HCEC 1CT (cell line): ENCODE measurements around the gene AS3MT.
"Not testable (repeated sequence)": the region's sequence is repeated elsewhere in the genome, so short reads cannot be mapped to it uniquely, and the experiment has no call there.

Experiments used
- DNase-seq: peaks from one replicate; pipeline ENCODE4 v3.0.0-alpha.2; 2017

AS3MT gene

GRCh38 chr10:102869258-102870198 is at the start of gene AS3MT:
AS3MT (plus strand) TSS chr10:102869470; CDS start chr10:102869593, 123 bp downstream.
- DNase-seq = no peak

DNA sequence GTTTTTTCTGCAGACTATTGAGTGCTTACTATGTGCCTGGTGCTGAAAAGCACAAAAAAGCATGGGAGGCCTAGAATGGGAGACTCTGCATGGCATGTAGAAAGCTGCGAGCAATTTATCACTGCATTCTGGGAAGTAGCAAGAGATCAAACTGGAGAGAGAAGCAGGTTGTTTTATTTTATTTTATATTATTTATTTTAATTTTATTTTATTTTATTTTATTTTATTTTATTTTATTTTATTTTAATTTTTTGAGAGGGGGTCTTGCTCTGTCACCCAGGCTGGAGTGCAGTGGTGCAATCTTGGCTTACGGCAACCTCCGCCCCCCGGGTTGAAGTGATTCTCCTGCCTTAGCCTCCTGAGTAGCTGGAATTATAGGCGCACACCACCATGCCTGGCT is 49.3 kb upstream of the AS3MT start:
- DNase-seq = not testable (repeated sequence)

DNA sequence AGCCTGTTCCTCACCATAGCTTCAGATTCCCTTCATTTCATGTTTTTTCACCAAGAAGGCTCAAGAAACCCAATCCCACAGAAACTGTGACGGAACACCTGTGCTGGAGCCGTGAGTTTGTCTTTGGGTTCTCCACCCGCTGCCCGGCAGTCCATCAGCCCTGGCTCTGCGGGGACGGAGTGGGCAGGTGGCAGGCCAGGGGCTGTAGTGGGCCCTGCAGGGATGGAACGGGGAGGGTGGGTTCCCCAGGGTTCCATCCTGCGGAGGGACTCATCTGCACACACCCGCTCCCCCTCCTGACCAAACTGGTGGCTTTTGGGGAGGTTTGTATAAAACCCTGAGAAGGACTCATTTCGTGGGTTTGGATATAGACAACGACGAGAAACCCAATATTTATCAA is 47.0 kb upstream of the AS3MT start:
- DNase-seq = no peak

GRCh38 chr10:102824664-102825063 is 44.6 kb upstream of the AS3MT start:
- no peak for DNase-seq

GRCh38 chr10:102826148-102826796 is 43.0 kb upstream of the AS3MT start:
- DNase-seq = no peak

DNA sequence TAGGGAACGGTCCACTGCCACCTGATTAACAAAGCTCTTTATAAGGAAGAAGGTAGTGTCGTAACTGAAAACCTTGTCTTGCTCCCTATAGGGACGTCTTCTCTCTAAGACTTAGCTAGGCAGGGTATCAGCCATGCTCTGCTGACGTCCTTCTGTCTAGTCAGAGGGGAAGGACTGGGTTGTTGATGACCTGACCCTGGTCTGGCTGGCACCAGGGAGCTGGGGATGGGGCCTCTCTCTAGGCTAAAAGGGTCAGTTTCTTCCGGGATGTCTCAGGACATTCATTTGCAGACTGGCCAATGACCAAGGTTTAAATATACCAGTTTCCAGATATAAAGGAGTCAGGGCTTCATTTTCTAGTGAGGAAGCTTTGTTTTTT is 41.7 kb upstream of the AS3MT start:
- no peak for DNase-seq

GRCh38 chr10:102831322-102832071 is 37.8 kb upstream of the AS3MT start:
- no peak for DNase-seq

DNA sequence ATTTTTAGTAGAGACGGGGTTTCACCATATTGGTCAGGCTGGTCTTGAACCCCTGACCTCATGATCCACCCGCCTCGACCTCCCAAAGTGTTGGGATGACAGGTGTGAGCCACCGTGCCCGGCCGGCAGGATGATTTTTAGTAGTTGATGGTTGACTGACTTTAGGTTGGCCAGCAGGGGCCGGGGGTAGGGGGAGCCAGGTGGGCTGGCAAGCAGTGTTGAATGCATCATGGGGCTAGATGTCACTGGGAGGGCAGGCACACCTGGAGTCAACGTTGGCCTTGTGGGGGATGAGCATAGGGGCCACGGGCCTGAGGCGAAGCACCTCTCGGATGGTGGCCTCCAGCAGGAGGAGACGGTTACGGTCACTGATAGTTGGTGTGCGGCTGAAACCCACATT is 37.0 kb upstream of the AS3MT start:
- no peak for DNase-seq

DNA sequence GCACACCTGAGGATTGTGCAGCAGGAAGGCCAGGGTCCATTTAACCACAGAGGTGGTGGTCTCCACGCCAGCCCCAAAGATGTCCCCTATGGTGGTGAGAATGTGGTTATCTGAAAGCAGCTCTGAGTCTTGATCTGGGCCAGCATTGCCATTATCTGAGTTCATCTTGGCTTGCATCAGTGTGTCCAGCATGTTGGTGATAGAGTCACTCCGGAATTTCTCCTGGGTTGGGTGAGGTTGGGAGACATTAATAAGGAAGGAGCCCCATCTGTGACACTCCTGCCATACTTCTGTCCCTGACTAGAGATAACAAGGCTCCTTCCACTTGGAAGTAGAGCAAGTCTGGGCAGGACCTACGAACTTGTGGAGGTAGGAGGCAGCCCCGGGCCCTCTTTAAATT is 36.3 kb upstream of the AS3MT start:
- no peak for DNase-seq

DNA sequence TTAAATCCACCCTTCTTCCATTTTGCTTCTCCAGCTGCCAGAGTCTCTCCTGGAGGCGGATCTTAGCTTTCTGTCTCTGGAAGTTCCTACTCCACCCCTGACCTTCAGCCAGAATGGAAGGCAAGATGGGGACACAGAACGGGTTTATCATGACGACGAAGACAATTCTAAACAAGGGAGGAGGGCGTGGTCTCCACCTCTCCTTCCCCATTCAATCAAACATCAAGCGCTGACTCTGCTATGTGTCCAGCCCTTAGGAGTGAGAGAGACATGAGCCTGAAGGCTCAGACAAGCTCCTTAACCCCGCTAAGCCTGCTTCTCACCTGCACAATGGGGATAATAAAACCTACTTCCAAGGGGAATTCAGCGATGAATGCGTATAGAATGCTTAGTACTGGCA is 35.1 kb upstream of the AS3MT start:
- no peak for DNase-seq

DNA sequence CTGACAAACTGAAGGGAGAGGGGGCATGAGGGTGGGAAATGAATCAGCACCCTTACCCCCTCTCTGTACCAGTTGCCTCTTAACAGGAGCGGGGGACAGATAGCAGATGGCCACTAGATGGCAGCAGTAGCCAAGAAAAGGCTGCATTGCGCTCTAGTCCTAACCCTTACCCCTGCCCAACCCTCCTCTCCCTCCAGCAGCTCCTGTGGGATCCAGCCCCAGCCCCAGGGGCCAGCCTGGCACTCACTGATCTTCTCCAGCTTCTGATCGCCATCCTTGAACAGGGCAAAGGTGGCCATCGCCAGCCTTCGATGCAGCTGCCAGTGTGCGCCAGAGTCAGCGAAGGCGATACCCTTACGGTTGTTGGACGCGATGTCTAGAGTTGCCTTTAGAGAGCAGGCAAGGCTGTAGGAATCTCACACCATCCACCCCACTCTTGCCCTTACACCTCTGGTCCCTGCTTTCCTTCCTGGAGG is 34.2 kb upstream of the AS3MT start:
- peak; percentile 62 for DNase-seq

GRCh38 chr10:102837230-102837721 is 32.0 kb upstream of the AS3MT start, which contains the start of gene CYP17A1:
CYP17A1 (minus strand) TSS chr10:102837413; CDS start chr10:102837361, 52 bp downstream.
- no peak for DNase-seq

DNA sequence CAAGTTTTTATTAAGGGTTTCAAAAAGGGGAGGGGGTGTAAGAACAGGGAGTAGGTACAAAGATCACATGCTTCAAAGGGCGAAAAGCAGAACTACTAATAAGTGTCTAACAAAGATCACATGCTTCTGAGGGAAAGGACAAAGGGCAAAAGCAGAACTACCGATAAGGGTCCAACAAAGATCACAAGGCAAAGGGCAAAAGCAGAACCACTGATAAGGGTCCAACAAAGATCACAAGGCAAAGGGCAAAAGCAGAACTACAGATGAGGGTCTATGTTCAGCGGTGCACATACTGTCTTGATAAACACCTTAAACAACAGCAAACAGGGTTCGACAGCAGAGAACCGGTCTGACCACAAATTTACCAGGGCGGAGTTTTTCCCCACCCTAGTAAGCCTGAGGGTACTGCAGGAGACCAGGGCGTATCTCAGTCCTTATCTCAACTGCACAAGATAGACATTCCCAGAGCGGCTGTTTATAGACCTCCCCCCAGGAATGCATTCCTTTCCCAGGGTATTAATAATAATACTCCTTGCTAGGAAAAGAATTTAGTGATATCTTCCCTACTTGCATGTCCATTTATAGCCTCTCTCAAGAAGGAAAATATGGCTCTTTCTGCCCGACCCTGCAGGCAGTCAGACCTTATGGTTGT is 30.9 kb upstream of the AS3MT start:
- not testable (repeated sequence) for DNase-seq

- no peak for DNase-seq
Observed at GRCh38 chr10:102841827-102842345, 27.4 kb upstream of the AS3MT start.

DNA sequence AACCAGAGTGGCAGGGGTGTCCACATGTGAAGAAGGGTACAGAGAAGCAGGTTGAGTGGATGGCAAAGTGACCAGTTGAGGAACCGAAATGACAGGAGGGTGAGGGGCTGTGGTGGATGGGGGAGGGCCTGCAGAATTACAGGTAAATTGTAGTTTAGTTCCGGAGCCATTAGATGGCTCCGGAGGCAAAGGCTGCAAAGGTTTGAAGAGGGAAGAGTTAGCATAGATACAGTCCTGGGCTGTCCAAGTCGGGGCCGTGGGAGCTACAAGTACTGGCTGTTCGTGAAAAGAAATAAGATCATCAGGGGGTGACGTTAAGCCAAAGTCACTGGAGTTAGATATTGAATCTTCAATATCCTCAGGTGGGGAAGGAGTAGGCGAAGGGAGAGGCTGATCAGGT is 26.1 kb upstream of the AS3MT start:
- not testable (repeated sequence) for DNase-seq

DNA sequence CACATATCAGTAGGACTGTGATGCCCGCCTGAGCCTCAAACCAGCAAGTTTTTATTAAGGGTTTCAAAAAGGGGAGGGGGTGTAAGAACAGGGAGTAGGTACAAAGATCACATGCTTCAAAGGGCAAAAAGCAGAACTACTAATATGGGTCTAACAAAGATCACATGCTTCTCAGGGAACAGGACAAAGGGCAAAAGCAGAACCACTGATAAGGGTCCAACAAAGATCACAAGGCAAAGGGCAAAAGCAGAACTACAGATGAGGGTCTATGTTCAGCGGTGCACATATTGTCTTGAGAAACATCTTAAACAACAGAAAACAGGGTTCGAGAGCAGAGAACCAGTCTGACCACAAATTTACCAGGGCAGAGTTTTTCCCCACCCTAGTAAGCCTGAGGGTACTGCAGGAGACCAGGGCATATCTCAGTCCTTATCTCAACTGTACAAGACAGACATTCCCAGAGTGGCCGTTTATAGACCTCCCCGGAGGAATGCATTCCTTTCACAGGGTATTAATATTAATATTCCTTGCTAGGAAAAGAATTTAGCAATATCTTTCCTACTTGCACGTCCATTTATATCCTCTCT is 25.0 kb upstream of the AS3MT start:
- DNase-seq = not testable (repeated sequence)

DNA sequence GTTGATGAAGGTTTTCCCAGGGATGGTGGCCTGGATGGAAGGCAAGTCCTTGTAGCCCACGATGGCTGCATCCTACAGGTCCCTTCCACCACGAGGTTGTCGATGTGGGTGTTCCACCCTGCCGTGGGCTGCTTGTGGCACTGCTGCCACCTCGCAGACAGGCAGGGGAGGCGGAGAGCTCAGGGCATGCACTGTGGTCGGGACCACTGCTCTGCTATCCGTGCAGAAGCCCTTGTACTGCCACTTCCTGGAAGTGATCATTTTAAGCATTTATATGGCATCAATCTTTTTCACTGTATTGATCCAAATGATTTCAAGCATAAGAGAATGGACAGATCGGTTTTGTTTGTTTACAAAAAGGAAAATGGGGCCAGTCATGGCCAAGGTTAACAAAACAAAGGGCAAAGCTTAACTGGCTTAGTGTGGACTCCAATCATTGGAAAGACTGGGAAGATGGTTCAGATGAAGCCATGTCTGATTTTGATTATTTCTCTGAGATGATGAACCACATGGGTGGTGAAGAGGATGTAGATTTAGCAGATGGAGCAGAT is 23.8 kb upstream of the AS3MT start:
- DNase-seq = no peak

DNA sequence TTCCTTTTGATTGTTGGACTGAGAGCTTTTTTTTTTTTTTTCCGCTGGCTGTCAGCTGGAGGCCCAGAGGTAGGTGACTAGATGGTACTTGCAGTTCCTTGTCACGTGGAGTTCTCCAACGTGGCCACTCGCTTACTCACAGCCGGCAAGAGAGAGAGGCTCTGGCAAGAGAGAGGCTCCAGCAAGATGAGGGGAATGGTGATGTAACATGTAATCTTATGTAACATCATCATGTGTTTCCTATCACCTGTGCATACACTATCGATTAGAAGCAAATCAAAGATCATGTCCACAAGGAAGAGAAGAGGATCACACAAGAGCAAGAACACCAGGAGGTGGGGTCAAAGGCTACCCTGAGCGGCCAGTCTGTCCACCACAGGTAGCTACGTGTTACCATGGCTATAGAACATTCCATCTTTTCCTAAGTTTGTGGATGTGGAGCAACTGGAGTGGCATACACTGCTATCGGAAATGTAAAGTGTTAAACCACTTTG is 19.2 kb upstream of the AS3MT start:
- no peak for DNase-seq

GRCh38 chr10:102853237-102853636 is 16.0 kb upstream of the AS3MT start:
- not testable (repeated sequence) for DNase-seq

- DNase-seq = peak; percentile 90
Observed at GRCh38 chr10:102855731-102856436, 13.4 kb upstream of the AS3MT start.
